ENCODE results near the gene TULP1.

Gene TULP1

DNA sequence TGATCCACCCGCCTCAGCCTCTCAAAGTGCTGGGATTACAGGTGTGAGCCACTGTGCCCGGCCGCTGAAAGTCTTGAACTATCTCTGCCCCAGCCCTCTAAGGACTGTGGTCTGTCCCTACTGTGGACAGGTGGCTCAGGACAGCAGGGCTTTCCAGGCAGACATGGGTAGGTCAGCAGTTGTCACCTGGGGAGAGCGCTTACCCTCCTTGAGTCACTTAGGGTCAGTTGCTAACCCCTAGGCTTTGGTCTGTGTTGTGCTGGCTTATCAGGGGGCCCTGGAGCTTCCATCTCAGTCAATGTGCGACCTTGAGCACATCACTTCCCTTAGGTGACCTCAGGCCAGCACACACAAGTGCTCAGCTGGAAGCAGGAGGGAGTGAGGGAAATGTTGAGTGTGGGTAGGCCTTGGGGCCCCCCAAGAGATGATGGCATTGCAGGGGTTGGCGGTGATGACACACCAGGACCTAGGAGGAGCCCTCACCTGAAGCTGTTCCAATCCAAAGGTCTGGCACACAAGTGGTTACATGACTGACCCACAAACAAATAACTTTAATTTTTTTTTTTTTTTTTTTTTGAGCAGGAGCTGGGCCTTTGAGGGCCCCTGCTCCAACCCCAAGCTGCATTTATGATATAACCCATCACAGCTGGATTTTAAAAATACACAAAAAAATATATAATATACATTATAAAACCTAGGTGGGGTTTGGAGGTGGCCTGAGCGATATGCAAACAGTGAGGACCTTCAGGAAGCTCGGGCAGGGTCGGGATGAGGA, 39.4 kb downstream of the TULP1 start:
- Mint-ChIP-seq H3K4me1 (peaks cover 47% of the 10 kb centered on the region), H3K27ac (peak overlapping the region; percentile 97), H3K4me3 (no peak overlapping the region), H3K36me3 (ENCODE audit: low read depth) (peaks cover 57% of the 10 kb centered on the region), H3K27me3 (ENCODE audit: low read depth, poor library complexity) (peaks cover 3% of the 10 kb centered on the region), H3K9me3 (no peaks in the 10 kb centered on the region)
- TF ChIP-seq, protein P1, sequence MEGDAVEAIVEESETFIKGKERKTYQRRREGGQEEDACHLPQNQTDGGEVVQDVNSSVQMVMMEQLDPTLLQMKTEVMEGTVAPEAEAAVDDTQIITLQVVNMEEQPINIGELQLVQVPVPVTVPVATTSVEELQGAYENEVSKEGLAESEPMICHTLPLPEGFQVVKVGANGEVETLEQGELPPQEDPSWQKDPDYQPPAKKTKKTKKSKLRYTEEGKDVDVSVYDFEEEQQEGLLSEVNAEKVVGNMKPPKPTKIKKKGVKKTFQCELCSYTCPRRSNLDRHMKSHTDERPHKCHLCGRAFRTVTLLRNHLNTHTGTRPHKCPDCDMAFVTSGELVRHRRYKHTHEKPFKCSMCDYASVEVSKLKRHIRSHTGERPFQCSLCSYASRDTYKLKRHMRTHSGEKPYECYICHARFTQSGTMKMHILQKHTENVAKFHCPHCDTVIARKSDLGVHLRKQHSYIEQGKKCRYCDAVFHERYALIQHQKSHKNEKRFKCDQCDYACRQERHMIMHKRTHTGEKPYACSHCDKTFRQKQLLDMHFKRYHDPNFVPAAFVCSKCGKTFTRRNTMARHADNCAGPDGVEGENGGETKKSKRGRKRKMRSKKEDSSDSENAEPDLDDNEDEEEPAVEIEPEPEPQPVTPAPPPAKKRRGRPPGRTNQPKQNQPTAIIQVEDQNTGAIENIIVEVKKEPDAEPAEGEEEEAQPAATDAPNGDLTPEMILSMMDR (IDR thresholded peaks at IDR 0.05), result no peak
- DNase-seq, result no peak

DNA sequence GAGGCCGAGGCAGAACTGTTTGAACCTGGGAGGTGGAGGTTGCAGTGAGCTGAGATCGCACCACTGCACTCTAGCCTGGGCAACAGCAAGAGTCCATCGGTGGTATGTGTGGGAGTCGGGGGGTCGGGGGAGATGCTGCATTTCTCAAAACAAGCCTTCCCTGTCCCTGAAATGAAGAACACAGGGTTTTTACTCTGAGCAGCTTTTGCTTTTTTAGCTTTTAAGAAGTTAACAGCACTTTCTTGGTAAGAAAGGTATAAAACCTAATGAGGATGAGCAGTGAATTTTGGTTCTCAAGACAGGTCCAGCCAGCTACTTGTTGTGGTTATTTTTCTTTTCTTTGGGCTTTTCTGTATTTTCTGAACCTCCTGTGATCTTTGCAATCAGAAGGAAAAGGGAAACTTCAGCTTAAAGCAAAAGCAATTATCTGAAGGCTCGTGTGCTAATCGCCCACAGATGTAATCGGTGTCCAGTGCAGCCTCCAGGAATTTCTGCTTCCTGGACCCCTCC, 40.8 kb downstream of the TULP1 start:
- no peak for DNase-seq
- H3K9me3 Mint-ChIP-seq, result no peaks in the 10 kb centered on the region
- peaks cover 50% of the 10 kb centered on the region for H3K36me3 Mint-ChIP-seq (ENCODE audit: low read depth)
- H3K4me3 Mint-ChIP-seq, result no peak overlapping the region
- TF ChIP-seq, protein P1 (IDR thresholded peaks at IDR 0.05), result no peak
- H3K27me3 Mint-ChIP-seq (ENCODE audit: low read depth, poor library complexity), result peaks cover 11% of the 10 kb centered on the region
- H3K4me1 Mint-ChIP-seq, result peaks cover 47% of the 10 kb centered on the region
- peak overlapping the region; percentile 100 for H3K27ac Mint-ChIP-seq

DNA sequence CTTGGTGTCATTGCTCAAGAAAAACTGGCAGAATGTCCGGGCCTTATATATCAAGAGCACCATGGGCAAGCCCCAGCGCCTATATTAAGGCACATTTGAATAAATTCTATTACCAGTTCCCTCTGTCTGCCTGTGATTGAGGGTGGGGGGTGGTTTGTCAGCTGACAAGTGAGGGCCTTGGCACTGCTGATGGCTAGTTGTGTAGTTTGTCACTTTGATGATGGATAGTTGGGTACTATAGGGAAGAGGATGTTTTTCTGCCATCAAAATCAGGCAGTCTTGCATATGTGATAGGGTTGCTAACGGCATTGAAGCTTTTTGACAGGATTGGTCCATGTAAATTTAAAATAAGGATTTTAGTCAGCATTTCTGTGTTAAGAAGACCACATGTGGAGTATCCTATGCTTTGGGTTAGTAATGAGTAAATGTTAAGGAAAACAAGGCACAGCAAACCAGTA, 42.0 kb downstream of the TULP1 start:
- Mint-ChIP-seq H3K4me1 (peaks cover 44% of the 10 kb centered on the region), H3K27ac (peak overlapping the region; percentile 100), H3K4me3 (peak overlapping the region; percentile 95), H3K9me3 (no peaks in the 10 kb centered on the region), H3K36me3 (ENCODE audit: low read depth) (peaks cover 52% of the 10 kb centered on the region), H3K27me3 (ENCODE audit: low read depth, poor library complexity) (peaks cover 11% of the 10 kb centered on the region)
- TF ChIP-seq, protein P1 (IDR thresholded peaks at IDR 0.05), result no peak
- no peak for DNase-seq

DNA sequence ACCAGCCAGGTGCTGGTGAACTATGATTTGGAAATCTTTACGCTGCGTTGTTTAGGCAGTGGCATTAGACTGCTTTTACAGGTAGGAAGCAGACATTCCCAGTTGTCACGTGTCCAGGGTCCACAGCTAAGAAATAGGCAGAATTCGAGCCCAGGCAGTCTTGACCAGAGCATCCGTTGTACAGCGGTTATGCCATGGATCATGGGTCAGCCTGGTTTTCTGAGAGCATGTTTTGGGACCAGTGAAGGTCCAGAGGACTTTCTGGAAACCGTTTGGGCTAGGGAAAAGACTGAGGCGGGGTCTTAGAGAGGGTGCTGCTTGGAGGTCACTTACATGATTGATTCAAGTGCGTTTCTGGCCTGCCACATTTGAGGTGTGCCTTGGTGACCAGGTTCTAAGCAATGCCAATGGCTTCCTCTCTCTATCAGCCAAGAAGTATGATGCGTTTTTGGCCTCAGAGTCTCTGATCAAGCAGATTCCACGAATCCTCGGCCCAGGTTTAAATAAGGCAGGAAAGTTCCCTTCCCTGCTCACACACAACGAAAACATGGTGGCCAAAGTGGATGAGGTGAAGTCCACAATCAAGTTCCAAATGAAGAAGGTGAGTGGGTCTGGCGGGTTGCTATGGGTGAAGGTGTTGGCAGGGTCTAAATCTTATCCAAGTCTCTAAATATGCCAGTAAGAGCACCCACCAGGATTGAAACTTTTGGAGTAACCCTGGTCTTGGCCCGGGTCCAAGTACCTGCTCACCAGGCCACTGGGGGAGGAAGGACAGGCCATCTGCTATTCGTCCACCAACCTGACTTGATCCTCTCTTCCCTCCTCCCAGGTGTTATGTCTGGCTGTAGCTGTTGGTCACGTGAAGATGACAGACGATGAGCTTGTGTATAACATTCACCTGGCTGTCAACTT, 42.7 kb downstream of the TULP1 start:
- Mint-ChIP-seq H3K4me3 (peak overlapping the region; percentile 95), H3K4me1 (peaks cover 42% of the 10 kb centered on the region), H3K27ac (peak overlapping the region; percentile 100), H3K27me3 (ENCODE audit: low read depth, poor library complexity) (peaks cover 11% of the 10 kb centered on the region), H3K36me3 (ENCODE audit: low read depth) (peaks cover 56% of the 10 kb centered on the region), H3K9me3 (no peaks in the 10 kb centered on the region)
- no peak for DNase-seq
- TF ChIP-seq, protein P1 (IDR thresholded peaks at IDR 0.05), result no peak

DNA sequence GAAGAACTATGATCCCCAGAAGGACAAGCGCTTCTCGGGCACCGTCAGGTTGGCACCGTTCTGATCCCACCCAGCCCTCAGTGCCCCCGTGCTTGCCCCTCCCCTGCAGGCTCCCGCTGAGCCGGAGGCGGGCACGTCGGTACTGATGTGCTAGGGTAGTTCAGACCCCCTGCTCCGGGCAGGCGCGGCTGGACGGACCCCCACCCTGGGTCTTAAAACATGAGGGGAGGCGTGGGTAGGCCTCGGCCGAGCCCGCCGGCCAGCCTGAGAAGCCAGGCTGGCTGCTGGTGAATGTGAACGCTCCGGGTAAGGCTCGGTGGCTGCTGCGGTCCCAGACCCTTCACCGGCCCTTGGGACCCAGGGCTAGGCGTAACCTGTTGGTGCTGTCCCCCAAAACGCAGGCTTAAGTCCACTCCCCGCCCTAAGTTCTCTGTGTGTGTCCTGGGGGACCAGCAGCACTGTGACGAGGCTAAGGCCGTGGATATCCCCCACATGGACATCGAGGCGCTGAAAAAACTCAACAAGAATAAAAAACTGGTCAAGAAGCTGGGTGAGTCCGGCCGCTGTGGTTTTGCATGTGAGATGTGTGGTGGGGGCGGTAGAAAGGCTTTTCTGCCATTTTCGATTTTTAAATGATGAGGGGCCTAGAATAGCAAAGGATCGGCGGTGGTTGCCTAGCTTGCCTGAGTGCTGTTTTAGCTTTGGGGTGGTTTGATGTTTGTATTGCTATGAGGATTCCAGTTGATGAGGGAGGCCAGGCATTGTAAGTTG, 43.5 kb downstream of the TULP1 start:
- Mint-ChIP-seq H3K4me3 (peak overlapping the region; percentile 95), H3K27me3 (ENCODE audit: low read depth, poor library complexity) (peaks cover 11% of the 10 kb centered on the region), H3K4me1 (peaks cover 42% of the 10 kb centered on the region), H3K9me3 (no peaks in the 10 kb centered on the region), H3K27ac (peak overlapping the region; percentile 100), H3K36me3 (ENCODE audit: low read depth) (peaks cover 60% of the 10 kb centered on the region)
- TF ChIP-seq, protein P1 (IDR thresholded peaks at IDR 0.05), result no peak
- DNase-seq, result no peak
